Measurements from ENCODE around the gene NBPF15. TPM values are rescaled to one million over a fixed set of nuclear protein-coding genes. Genes with fewer than 3 reads are reported as not detected.

Gene NBPF15
- total RNA-seq: 11.2 and 19.8 TPM in 2 replicates

GRCh38 chr1:144461136-144461759, at the start of gene NBPF15:
Gene NBPF15 (minus strand): TSS chr1:144461669. CDS start chr1:144440003, 21,666 bp downstream.

Other genes with a start within 250 kb of the NBPF15 start
- gene PPIAL4E, start 88.0 kb downstream of the NBPF15 start, total RNA-seq: not detected in 2 replicates
- gene PPIAL4F, start 131.2 kb upstream of the NBPF15 start, total RNA-seq: not detected in 2 replicates